Mesendoderm (in vitro differentiated cells): ENCODE measurements around the gene ATOH8.

Experiments
- DNase-seq: peaks from one replicate; pipeline ENCODE4 v3.0.0; 2013
- H2AK5ac ChIP-seq: 2 replicates; pipeline ENCODE4 v1.6.1; 2013; ENCODE audit warnings: low read length, inconsistent platforms
- H2BK120ac ChIP-seq: 2 replicates; pipeline ENCODE4 v1.6.1; 2013; ENCODE audit warnings: low read depth, mild to moderate bottlenecking, low read length, moderate library complexity, mixed read lengths
- H2BK15ac ChIP-seq: replicated peaks from 2 replicates; pipeline ENCODE4 v1.6.1; 2013; ENCODE audit warnings: low read depth, mild to moderate bottlenecking, moderate library complexity
- H2BK5ac ChIP-seq: 2 replicates; pipeline ENCODE4 v1.6.1; 2013; ENCODE audit warnings: low read length, inconsistent platforms
- H3K18ac ChIP-seq: 2 replicates; pipeline ENCODE4 v1.6.1; 2013; ENCODE audit warnings: mild to moderate bottlenecking, low read length, mixed read lengths
- H3K23ac ChIP-seq: one replicate; pipeline ENCODE4 v1.6.1; 2013; ENCODE audit warnings: low read length
- H3K27ac ChIP-seq: 2 replicates; pipeline ENCODE4 v1.5.1; 2013; ENCODE audit warnings: low read depth, mild to moderate bottlenecking, inconsistent platforms, low read length, moderate library complexity
- H3K27me3 ChIP-seq: 2 replicates; pipeline ENCODE4 v1.6.1; 2013; ENCODE audit warnings: low read length, control low read depth, mild to moderate bottlenecking, inconsistent platforms; ENCODE audit not compliant: insufficient read depth, poor library complexity
- H3K36me3 ChIP-seq: 2 replicates; pipeline ENCODE4 v1.6.1; 2013; ENCODE audit warnings: low read length, inconsistent platforms; ENCODE audit not compliant: control insufficient read depth, insufficient read depth
- H3K4ac ChIP-seq: one replicate; pipeline ENCODE4 v1.6.1; 2013; ENCODE audit warnings: low read depth, mild to moderate bottlenecking, low read length, moderate library complexity
- H3K4me1 ChIP-seq: 2 replicates; pipeline ENCODE4 v1.6.1; 2013; ENCODE audit warnings: low read depth, low read length, inconsistent platforms; ENCODE audit not compliant: control insufficient read depth
- H3K4me2 ChIP-seq: 2 replicates; pipeline ENCODE4 v1.6.1; 2013; ENCODE audit warnings: low read length
- H3K4me3 ChIP-seq: 2 replicates; pipeline ENCODE4 v1.5.1; 2013; ENCODE audit warnings: mild to moderate bottlenecking, low read length
- H3K56ac ChIP-seq: one replicate; pipeline ENCODE4 v1.6.1; 2013; ENCODE audit warnings: low read length
- H3K79me1 ChIP-seq: 2 replicates; pipeline ENCODE4 v1.6.1; 2013; ENCODE audit warnings: low read length, inconsistent platforms
- H3K79me2 ChIP-seq: 2 replicates; pipeline ENCODE4 v1.6.1; 2013; ENCODE audit warnings: mild to moderate bottlenecking, low read length; ENCODE audit not compliant: control insufficient read depth, insufficient read depth
- H3K9ac ChIP-seq: 2 replicates; pipeline ENCODE4 v1.6.1; 2013; ENCODE audit warnings: low read length, inconsistent platforms
- H4K5ac ChIP-seq: one replicate; pipeline ENCODE4 v1.6.1; 2013; ENCODE audit warnings: low read length
- H4K8ac ChIP-seq: one replicate; pipeline ENCODE4 v1.6.1; 2013; ENCODE audit warnings: low read depth, mild to moderate bottlenecking, control low read depth, low read length, moderate library complexity
- WGBS: extraction: QIAGEN DNeasy Blood & Tissue Kit; methylation state at CpG from one replicate; pipeline ENCODE4 v1.1.7; 2013; ENCODE audit warnings: low lambda C conversion rate, missing lambda C conversion rate; ENCODE audit not compliant: insufficient coverage; ENCODE audit errors: extremely low coverage; 5-methylcytosine and 5-hydroxymethylcytosine counted together

The ATOH8 gene

GRCh38 chr2:85706599-85707296 lies 47.0 kb upstream of the ATOH8 start:
- Histone ChIP-seq H2BK15ac (no peak overlapping the region), H3K23ac (no peak overlapping the region), H3K4me3 (no peak overlapping the region), H3K36me3 (no peaks in the 10 kb centered on the region), H2BK120ac (no peak overlapping the region), H3K79me1 (no peaks in the 10 kb centered on the region), H3K27ac (no peak overlapping the region), H4K8ac (no peak overlapping the region), H2BK5ac (no peak overlapping the region), H3K4me1 (no peaks in the 10 kb centered on the region), H3K4me2 (no peak overlapping the region), H3K18ac (no peak overlapping the region), H3K9ac (no peak overlapping the region), H3K27me3 (no peaks in the 10 kb centered on the region), H3K4ac (no peak overlapping the region), H3K56ac (no peak overlapping the region), H3K79me2 (no peaks in the 10 kb centered on the region), H4K5ac (no peak overlapping the region), H2AK5ac (no peak overlapping the region)
- no peak for DNase-seq
- no CpG with 5 or more reads among the region's 10 CpGs for WGBS

GRCh38 chr2:85707304-85707703 lies 46.5 kb upstream of the ATOH8 start:
- Histone ChIP-seq H3K4me1 (no peaks in the 10 kb centered on the region), H3K36me3 (no peaks in the 10 kb centered on the region), H3K4me3 (no peak overlapping the region), H3K56ac (no peak overlapping the region), H3K4ac (no peak overlapping the region), H3K27ac (no peak overlapping the region), H4K5ac (no peak overlapping the region), H2AK5ac (no peak overlapping the region), H2BK15ac (no peak overlapping the region), H3K79me1 (no peaks in the 10 kb centered on the region), H3K27me3 (no peaks in the 10 kb centered on the region), H3K23ac (no peak overlapping the region), H3K9ac (no peak overlapping the region), H3K4me2 (no peak overlapping the region), H3K79me2 (no peaks in the 10 kb centered on the region), H3K18ac (no peak overlapping the region), H4K8ac (no peak overlapping the region), H2BK5ac (no peak overlapping the region), H2BK120ac (no peak overlapping the region)
- WGBS = no CpG with 5 or more reads among the region's 10 CpGs
- peak; percentile 85 for DNase-seq

- Histone ChIP-seq H3K4me2 (no peak overlapping the region), H3K18ac (no peak overlapping the region), H3K4ac (no peak overlapping the region), H3K27me3 (no peaks in the 10 kb centered on the region), H3K23ac (no peak overlapping the region), H4K5ac (no peak overlapping the region), H3K56ac (no peak overlapping the region), H2AK5ac (no peak overlapping the region), H3K9ac (no peak overlapping the region), H3K4me3 (no peak overlapping the region), H2BK120ac (no peak overlapping the region), H2BK15ac (no peak overlapping the region), H3K79me1 (no peaks in the 10 kb centered on the region), H3K36me3 (no peaks in the 10 kb centered on the region), H2BK5ac (no peak overlapping the region), H3K4me1 (no peaks in the 10 kb centered on the region), H3K79me2 (no peaks in the 10 kb centered on the region), H4K8ac (no peak overlapping the region), H3K27ac (no peak overlapping the region)
- no CpG with 5 or more reads among the region's 1 CpG for WGBS
- no peak for DNase-seq
Observed at GRCh38 chr2:85708641-85709040, 45.1 kb upstream of the ATOH8 start.

GRCh38 chr2:85709401-85709811 lies 44.4 kb upstream of the ATOH8 start:
- Histone ChIP-seq H3K4ac (no peak overlapping the region), H3K4me1 (no peaks in the 10 kb centered on the region), H3K56ac (no peak overlapping the region), H3K18ac (no peak overlapping the region), H3K4me3 (no peak overlapping the region), H3K27me3 (no peaks in the 10 kb centered on the region), H3K36me3 (no peaks in the 10 kb centered on the region), H2AK5ac (no peak overlapping the region), H2BK120ac (no peak overlapping the region), H3K23ac (no peak overlapping the region), H2BK5ac (no peak overlapping the region), H4K8ac (no peak overlapping the region), H3K4me2 (no peak overlapping the region), H3K79me2 (no peaks in the 10 kb centered on the region), H4K5ac (no peak overlapping the region), H3K9ac (no peak overlapping the region), H3K79me1 (no peaks in the 10 kb centered on the region), H2BK15ac (no peak overlapping the region), H3K27ac (no peak overlapping the region)
- DNase-seq = no peak
- no CpG with 5 or more reads among the region's 4 CpGs for WGBS

GRCh38 chr2:85710687-85711577 lies 42.9 kb upstream of the ATOH8 start:
- no peak overlapping the region for H3K18ac ChIP-seq
- no peak for DNase-seq
- no peak overlapping the region for H3K27ac ChIP-seq
- no peak overlapping the region for H2AK5ac ChIP-seq
- H4K8ac ChIP-seq = no peak overlapping the region
- H3K4me2 ChIP-seq = no peak overlapping the region
- no CpG with 5 or more reads among the region's 19 CpGs for WGBS
- H3K23ac ChIP-seq = no peak overlapping the region
- no peak overlapping the region for H4K5ac ChIP-seq
- no peak overlapping the region for H2BK120ac ChIP-seq
- H3K36me3 ChIP-seq = no peaks in the 10 kb centered on the region
- no peaks in the 10 kb centered on the region for H3K27me3 ChIP-seq
- no peaks in the 10 kb centered on the region for H3K79me2 ChIP-seq
- no peaks in the 10 kb centered on the region for H3K4me1 ChIP-seq
- no peak overlapping the region for H3K4me3 ChIP-seq
- no peaks in the 10 kb centered on the region for H3K79me1 ChIP-seq
- H3K9ac ChIP-seq = no peak overlapping the region
- no peak overlapping the region for H3K4ac ChIP-seq
- no peak overlapping the region for H2BK15ac ChIP-seq
- no peak overlapping the region for H2BK5ac ChIP-seq
- H3K56ac ChIP-seq = peak overlapping the region; percentile 31
